Measurements from ENCODE around the gene ZSCAN12. TPM values are rescaled to one million over a fixed set of nuclear protein-coding genes. Genes with fewer than 3 reads are reported as not detected.

ZSCAN12 gene
- total and polyA plus RNA-seq, 2 of the 13 experiments (the other 11 are each of a cell fraction or from before 2014, with no cell fraction given), result 2.8 to 8.9 TPM

DNA sequence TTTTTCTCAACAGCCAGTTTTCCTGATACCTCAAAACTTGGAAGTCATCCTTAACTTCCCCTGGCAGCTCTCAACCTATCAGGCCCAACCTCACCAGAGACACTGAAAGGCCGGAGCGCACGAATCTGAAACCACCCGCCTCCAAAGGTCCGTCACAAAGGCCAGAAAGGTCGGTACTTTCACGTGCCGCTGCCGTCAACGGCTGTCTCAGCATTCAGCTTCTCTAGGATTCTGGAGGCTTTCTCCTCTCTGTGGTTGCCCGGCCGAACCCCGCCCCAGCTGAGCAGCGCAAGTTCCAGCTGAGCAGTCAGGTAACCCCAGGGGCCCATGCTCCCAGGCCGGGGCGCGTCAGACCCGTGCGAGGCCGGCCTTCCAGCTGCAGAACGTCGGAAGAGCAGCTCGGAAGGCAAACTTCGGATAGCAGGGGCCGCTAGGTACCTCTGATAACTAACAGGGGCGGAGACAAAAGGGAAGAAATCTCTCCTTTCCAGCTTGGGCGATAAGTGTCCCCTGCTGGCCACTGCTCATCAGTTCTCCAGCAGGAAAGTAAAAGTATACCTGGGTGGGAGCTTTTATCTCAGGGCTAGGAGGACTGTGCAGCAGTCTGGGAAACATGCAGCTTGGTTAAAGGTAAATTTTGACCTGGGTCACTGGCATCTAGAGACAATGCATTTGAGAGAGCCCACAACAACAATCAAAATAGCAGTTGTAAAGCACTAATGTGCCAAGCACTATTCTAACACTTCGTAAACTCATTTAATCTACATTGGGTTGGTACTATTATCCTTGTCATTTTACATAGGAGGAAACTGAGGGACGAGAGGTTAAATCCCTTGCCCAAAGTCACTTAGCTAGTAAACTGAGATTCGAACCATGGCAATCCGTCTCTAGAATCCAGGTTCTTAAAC lies 16.1 kb downstream of the ZSCAN12 start (continued):
- TF ChIP-seq ZNF615 (CRISPR knock-in tag; IDR thresholded peaks at IDR 0.05; ENCODE audit: borderline replicate concordance) (no peak), ZNF333 (CRISPR knock-in tag; IDR thresholded peaks at IDR 0.05; ENCODE audit: borderline replicate concordance) (no peak), KLF16 (CRISPR knock-in tag; IDR thresholded peaks at IDR 0.05) (peak; percentile 53 to 97; a peak in 3 of 4 replicates), SP140L (CRISPR knock-in tag; IDR thresholded peaks at IDR 0.05; ENCODE audit: borderline replicate concordance) (peak; percentile 74; the same call in 1 of the 2 replicates), ZNF747 (CRISPR knock-in tag; IDR thresholded peaks at IDR 0.05; ENCODE audit: borderline replicate concordance) (peak; percentile 66; the same call in 1 of the 2 replicates), ZNF317 (CRISPR knock-in tag; IDR thresholded peaks at IDR 0.05) (peak; percentile 70; the same call in 1 of the 2 replicates), CREB1 (IDR thresholded peaks at IDR 0.05) (peak; percentile 84), CREB1 (CRISPR knock-in tag; IDR thresholded peaks at IDR 0.05) (peak; percentile 84), ARID2 (CRISPR knock-in tag; IDR thresholded peaks at IDR 0.05; ENCODE audit: borderline replicate concordance) (peak; percentile 90), ZMYM3 (CRISPR knock-in tag; IDR thresholded peaks at IDR 0.05) (peak; percentile 63; the same call in 1 of the 2 replicates), RORA (CRISPR knock-in tag; IDR thresholded peaks at IDR 0.05) (0 out of 2 replicates have a peak, but pooled peaks have one; percentile 10), ZNF749 (CRISPR knock-in tag; IDR thresholded peaks at IDR 0.05; ENCODE audit: borderline replicate concordance) (peak; percentile 94; the same call in 1 of the 2 replicates), HOXA3 (CRISPR knock-in tag; IDR thresholded peaks at IDR 0.05) (peak; percentile 95), MTA1 (CRISPR knock-in tag; IDR thresholded peaks at IDR 0.05; ENCODE audit: borderline replicate concordance) (peak; percentile 65; the same call in 1 of the 2 replicates), POLR2AphosphoS5 (IDR thresholded peaks at IDR 0.05; ENCODE audit: low read depth, low read length) (peak; percentile 69), KDM2A (CRISPR knock-in tag; IDR thresholded peaks at IDR 0.05; ENCODE audit: borderline replicate concordance, low read depth) (peak; percentile 97), ZNF143 (CRISPR knock-in tag; IDR thresholded peaks at IDR 0.05) (no peak), WIZ (CRISPR knock-in tag; IDR thresholded peaks at IDR 0.05) (no peak), SKI (IDR thresholded peaks at IDR 0.05; ENCODE audit: partially characterized antibody) (peak; percentile 89)
- TF ChIP-seq, protein P1, sequence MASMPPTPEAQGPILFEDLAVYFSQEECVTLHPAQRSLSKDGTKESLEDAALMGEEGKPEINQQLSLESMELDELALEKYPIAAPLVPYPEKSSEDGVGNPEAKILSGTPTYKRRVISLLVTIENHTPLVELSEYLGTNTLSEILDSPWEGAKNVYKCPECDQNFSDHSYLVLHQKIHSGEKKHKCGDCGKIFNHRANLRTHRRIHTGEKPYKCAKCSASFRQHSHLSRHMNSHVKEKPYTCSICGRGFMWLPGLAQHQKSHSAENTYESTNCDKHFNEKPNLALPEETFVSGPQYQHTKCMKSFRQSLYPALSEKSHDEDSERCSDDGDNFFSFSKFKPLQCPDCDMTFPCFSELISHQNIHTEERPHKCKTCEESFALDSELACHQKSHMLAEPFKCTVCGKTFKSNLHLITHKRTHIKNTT (CRISPR knock-in tag; IDR thresholded peaks at IDR 0.05), result no peak
- TF ChIP-seq, protein P2, sequence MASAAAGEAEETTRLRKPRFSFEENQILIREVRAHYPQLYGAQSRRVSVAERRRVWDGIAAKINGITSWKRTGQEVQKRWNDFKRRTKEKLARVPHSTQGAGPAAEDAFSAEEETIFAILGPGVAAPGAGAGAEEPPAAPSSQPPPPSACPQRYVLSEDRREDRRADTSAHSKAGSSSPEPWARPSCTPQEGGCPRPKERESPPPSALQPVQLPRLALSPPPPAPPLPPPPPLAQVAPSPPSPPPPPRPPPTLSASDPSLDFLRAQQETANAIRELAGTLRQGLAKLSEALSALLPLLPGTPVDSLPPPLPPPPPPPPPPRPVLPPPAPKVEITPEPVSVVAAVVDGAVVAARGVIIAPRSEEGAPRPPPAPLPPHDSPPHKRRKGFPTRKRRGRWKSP (CRISPR knock-in tag; IDR thresholded peaks at IDR 0.05), result peak; percentile 92
- TF ChIP-seq, protein P3, sequence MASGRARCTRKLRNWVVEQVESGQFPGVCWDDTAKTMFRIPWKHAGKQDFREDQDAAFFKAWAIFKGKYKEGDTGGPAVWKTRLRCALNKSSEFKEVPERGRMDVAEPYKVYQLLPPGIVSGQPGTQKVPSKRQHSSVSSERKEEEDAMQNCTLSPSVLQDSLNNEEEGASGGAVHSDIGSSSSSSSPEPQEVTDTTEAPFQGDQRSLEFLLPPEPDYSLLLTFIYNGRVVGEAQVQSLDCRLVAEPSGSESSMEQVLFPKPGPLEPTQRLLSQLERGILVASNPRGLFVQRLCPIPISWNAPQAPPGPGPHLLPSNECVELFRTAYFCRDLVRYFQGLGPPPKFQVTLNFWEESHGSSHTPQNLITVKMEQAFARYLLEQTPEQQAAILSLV (CRISPR knock-in tag; IDR thresholded peaks at IDR 0.05; ENCODE audit: borderline replicate concordance), result peak; percentile 88; the same call in 1 of the 2 replicates
- TF ChIP-seq, protein P4, sequence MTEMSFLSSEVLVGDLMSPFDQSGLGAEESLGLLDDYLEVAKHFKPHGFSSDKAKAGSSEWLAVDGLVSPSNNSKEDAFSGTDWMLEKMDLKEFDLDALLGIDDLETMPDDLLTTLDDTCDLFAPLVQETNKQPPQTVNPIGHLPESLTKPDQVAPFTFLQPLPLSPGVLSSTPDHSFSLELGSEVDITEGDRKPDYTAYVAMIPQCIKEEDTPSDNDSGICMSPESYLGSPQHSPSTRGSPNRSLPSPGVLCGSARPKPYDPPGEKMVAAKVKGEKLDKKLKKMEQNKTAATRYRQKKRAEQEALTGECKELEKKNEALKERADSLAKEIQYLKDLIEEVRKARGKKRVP (CRISPR knock-in tag; IDR thresholded peaks at IDR 0.05), result peak in 1 of 2 experiments; percentile 78; a peak in 1 of 4 replicates
- TF ChIP-seq, protein P5, sequence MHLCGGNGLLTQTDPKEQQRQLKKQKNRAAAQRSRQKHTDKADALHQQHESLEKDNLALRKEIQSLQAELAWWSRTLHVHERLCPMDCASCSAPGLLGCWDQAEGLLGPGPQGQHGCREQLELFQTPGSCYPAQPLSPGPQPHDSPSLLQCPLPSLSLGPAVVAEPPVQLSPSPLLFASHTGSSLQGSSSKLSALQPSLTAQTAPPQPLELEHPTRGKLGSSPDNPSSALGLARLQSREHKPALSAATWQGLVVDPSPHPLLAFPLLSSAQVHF (CRISPR knock-in tag; IDR thresholded peaks at IDR 0.05), result no peak

Data from HepG2 (cell line).